HG03025 (cell line): ENCODE results near the gene RAPGEFL1.
"Not testable (repeated sequence)": the region's sequence is repeated elsewhere in the genome, so short reads cannot be mapped to it uniquely, and the experiment has no call there.

Source experiments
- ATAC-seq: cut with Tn5 transposase; IDR thresholded peaks from one replicate; pipeline ENCODE4 v1.9.1; 2021; ENCODE audit warnings: mild to moderate bottlenecking, moderate library complexity; ENCODE audit not compliant: unreplicated experiment, low FRiP score

RAPGEFL1 gene

GRCh38 chr17:40173091-40173777, 4.0 kb upstream of the RAPGEFL1 start:
- no peak for ATAC-seq

- ATAC-seq: no peak
Measured at GRCh38 chr17:40173778-40174135, 3.5 kb upstream of the RAPGEFL1 start.

GRCh38 chr17:40174514-40174913, 2.8 kb upstream of the RAPGEFL1 start:
- ATAC-seq: no peak

DNA sequence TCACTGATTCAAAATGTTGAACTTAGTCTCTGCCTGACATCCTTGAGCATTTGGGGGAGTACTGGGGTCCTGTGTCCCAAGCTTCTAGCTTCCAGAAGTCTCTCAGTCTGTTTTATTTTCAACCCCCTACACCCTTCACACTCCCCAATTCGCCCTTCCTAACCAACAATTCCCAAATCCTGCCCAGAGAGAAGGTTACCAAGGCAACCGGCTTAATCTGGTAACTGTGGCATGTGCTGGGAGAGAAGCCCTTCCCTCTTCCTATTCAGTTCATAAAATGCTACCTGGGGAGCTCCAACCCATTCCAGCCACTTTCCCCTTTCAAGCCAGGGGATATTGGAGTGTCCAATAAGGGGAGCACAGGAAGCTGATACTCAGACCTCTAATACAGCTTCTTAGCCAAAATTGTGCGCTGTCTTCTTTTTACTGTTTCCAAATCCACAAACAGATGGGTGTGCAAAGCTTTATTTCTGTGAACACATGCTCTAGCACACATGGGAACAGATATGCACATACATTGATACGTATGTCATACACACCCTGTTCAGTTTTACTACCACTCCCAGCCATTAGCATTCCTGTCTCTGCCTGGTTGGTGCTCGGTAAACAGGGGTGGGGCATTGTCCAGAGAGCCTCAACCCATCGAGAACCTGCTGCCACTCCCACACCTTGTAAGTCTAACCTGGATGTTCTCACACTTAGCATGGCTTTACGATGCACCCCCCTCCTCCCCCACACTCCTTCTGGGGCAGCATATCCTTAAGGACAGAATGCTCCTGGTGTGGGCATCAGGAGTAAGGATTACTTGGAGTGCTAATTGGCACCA, 1.1 kb upstream of the RAPGEFL1 start:
- no peak for ATAC-seq

GRCh38 chr17:40176754-40177110, 538 bp upstream of the RAPGEFL1 start:
- no peak for ATAC-seq

DNA sequence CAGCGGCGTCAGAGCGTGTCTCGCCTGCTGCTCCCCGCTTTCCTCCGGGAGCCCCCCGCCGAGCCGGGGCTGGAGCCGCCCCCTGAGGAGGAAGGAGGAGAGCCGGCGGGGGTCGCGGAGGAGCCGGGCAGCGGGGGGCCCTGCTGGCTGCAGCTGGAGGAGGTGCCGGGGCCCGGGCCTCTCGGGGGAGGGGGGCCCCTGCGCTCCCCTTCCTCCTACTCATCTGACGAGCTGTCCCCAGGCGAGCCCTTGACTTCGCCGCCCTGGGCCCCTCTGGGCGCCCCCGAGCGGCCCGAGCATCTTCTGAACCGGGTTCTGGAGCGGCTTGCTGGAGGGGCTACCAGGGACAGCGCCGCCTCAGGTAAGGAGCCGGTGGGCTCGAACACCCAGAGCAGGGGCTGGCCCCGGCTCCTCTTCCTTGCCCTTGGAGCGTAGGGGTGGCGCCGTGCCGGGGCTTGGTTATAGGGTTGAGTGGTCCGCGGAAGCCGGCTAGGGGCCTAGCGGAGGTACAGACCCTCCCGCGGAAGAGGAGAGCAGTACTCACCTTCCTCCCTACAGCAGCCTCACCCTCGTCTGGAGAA, 841 bp downstream of the RAPGEFL1 start:
- no peak for ATAC-seq

DNA sequence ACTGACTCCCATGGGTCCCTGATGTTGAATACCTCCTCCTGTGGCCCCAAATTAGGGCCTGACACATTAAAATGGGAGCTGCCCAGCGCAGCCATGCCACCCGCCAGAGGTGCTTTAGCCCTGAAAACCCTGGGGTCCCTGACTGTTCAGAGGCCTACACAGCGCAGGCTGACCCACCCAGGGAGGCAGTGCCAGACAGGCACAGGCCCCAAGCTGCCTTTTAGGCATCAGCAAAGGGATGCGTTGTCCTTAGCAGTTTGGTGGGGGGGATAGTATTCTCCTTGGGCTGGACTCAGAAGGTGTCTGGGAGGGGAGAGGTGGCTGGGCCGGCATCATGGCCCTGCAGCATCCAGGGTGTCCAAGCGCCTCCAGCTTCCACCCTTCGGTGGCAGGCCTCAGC, 1.4 kb downstream of the RAPGEFL1 start:
- no peak for ATAC-seq

- ATAC-seq: no peak
Measured at GRCh38 chr17:40179923-40180659, 2.8 kb downstream of the RAPGEFL1 start.

DNA sequence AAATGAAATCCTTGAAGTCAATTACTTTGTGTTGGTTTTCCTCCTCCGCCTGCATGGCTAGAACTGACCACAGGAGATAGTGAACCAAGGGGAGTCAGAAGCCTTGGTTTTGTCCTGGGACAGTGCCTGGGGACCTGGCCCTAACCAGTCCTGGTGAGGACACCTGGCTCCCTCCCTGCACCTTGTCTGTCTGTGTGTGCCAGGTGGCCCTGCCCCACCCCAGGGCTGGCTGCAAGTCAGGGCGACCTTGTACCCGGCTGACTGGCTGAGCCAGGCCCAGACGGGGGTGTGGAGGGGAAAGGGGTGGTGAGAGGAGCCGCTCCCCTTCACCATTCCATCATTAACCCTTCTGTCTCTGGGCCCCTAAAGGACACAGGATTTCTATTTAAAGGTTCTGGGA, 3.4 kb downstream of the RAPGEFL1 start:
- ATAC-seq: no peak

DNA sequence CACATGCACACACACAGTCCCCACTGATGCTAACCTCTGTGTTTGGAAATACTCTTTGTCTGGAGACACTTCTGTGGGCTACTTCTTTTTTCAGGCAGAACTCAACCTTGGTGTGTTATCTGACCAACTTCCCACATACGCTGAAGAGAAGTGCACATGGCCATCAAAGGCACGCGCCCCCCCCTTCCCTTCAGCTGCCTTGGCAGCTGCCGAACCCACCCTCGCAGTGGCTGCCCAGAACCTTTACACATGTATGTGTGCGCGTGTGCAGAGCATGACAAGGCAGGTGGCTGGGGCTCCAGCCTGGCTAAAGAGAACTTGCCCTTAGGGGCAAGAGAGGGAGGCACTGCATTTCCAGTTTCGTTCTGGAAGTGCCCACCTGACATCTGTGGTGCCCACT, 3.9 kb downstream of the RAPGEFL1 start:
- ATAC-seq: no peak

DNA sequence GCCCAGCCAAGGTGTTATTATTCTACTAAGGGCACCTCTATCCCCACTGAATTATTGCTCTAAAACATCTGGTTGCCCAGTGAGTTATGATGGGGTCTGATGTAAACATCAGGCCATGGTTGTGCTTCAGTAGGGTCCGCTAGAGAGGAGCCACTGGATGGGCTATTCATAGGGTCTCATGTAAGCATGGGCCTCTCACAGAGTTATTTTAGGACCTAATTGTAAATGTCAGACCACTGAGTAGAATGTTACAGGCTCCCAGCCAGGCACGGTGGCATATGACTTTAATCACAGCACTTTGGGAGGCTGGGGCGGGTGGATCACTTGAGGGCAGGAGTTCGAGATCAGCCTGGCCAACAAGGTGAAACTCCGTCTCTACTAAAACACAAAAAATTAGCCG, 5.3 kb downstream of the RAPGEFL1 start:
- no peak for ATAC-seq

GRCh38 chr17:40187238-40187637, 10.0 kb downstream of the RAPGEFL1 start:
- ATAC-seq: no peak

- no peak for ATAC-seq
Measured at GRCh38 chr17:40188694-40189093, 11.4 kb downstream of the RAPGEFL1 start.

GRCh38 chr17:40190197-40191021, 13.1 kb downstream of the RAPGEFL1 start:
- ATAC-seq: no peak

DNA sequence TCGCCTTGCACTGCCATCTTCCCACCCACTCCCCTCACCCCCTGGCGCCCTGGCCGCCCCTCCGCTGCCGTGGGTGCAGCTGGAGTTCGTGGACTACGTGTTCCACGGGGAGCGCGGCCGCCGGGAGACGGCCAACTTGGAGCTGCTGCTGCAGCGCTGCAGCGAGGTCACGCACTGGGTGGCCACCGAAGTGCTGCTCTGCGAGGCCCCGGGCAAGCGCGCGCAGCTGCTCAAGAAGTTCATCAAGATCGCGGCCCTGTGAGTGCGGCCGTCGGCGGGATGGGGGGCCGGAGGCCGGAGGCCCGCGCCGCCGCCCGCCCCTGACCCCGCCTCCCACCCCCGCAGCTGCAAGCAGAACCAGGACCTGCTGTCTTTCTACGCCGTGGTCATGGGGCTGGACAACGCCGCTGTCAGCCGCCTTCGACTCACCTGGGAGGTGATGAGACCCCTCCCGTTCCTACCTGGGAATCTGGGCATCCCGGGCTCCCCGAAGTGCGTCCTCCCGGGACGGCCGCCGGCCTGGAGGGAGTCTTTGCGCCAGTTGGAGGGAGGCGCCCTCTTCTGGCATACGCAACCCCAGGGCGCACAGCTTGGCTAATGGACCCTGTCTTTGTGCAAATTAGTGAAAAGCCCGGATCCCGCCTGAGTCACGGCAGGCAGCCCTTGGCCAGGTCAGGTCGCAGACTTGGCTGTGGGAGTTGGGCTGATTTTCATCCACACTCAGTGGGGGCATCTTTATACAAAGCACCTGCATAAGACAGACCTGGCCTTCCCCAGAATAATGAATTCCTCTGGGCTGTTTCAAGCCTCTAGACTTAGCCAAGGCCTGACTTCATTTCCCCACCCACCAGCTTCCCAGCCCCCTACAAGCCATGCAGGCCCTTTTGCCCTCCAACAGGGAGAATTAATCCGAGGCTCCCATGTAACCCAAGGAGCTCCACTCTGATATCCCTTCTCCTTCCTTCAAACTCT, 14.3 kb downstream of the RAPGEFL1 start:
- ATAC-seq: no peak

DNA sequence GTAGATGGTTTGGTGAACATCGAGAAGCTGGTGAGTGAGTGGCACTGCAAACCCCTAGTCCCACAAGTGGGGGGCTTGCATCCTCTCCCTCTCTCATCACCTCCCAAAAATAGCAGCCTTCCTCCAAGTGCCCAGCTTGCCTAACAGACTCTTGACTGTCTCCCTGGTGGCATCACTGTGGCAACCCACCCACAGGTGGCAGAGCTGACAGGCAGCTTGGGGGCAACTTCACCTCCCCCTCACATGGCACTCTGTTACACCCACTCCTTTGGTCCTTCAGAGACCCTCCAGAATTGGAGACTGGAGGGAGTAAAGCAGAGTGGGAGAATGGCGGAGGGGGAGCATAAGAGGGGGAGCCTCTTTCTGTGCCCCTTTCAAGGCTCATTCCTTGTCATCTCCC, 15.7 kb downstream of the RAPGEFL1 start:
- no peak for ATAC-seq

- no peak for ATAC-seq
Measured at GRCh38 chr17:40194821-40195220, 17.6 kb downstream of the RAPGEFL1 start.

DNA sequence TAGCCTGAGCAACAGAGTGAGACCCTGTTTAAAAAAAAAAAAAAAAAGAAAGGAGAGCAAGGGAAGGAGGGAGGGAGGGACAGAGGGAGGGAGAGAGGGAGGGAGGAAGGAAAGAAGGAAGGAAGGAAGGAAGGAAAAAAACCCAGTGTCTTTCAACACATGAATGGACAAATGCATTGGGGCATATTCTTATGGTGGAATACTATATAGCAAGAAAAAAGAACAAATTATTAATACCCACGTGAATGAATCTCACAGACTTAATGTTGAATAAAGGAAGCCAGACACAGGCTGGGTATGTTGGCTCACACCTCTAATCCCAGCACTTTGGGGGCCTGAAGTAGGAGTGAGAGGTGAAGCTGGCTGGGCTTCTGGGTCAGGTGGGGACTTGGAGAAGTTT, 20.3 kb downstream of the RAPGEFL1 start:
- no peak for ATAC-seq

DNA sequence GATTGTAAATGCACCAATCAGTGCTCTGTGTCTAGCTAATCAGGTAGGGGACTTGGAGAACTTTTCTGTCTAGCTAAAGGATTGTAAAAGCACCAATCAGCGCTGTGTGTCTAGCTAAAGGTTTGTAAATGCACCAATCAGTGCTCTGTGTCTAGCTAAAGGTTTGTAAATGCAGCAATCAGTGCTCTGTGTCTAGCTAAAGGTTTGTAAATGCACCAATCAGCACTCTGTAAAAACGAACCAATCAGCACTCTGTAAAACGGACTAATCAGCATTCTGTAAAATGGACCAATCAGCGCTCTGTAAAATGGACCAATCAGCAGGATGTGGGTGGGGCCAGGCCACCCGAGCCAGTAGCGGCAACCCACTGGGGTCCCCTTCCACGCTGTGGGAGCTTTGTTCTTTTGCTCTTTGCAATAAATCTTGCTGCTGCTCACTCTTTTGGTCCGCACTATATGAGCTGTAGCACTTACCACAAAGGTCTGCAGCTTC, 20.7 kb downstream of the RAPGEFL1 start:
- ATAC-seq: not testable (repeated sequence)
